GM19463 (cell line): ENCODE data around the gene SLC44A3.

Source experiments
- ATAC-seq: cut with Tn5 transposase; IDR thresholded peaks from one replicate; pipeline ENCODE4 v1.9.1; 2021; ENCODE audit warnings: mild to moderate bottlenecking, moderate library complexity; ENCODE audit not compliant: unreplicated experiment

SLC44A3 gene

DNA sequence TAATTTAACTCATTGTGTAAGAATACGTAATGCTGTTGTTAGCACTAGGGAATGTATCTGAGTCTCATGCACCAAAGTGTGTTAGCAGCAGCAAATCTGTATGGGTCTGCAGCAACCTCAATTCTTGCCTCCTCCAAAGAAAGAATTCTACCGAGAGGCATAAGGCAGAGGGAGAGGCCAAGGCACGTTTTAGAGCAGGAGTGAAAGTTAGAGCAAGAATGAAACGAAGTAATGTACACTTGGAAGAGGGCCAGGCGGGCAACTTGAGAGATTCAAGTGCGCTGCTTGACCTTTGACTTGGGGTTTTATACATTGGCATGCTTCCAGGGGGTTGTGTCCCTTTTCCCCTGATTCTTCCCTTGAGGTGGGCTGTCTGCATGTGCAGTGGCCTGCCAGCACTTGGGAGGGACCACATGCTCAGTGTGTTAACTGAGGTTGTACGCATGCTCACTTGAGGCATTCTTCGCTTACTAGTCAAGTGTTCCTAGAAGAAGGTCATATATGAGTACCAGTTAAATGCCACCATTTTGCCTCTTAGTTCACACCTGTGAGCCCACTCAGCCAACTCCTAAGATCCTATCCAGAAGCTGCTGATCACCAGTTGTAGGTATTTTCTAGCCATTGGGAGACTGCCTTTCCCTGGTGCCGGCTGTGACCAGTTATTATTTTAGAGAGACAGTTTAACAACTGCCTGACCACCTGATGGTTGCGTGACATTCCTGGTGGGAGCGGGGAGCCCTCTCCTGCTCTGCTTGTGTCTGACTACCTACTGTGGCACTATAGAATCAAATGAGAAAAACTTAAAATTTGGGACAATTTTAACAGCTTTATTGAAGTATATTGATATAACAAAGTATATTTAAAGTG is 109.4 kb downstream of the SLC44A3 start:
- no peak for ATAC-seq

DNA sequence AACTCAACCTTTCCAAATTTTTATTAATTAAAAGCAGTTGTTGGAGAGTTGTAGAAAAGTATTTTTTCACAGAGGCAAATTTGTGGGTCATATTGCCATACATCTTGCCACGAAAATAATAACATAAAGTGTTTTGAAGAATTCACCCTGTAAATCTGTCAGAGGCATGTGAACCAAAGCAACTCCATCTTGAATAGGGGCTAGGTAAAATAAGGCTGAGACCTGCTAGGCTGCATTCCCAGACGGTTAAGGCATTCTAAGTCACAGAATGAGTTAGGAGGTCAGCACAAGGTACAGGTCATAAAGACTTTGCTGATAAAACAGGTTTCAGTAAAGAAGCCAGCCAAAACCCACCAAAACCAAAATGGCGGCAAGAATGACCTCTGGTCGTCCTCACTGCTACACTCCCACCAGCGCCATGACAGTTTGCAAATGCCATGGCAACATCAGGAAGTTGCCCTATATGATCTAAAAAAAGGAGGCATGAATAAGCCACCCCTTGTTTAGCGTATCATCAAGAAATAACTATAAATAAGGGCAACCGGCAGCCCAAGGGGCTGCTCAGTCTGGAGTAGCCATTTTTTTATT is 111.2 kb downstream of the SLC44A3 start:
- ATAC-seq, result no peak

DNA sequence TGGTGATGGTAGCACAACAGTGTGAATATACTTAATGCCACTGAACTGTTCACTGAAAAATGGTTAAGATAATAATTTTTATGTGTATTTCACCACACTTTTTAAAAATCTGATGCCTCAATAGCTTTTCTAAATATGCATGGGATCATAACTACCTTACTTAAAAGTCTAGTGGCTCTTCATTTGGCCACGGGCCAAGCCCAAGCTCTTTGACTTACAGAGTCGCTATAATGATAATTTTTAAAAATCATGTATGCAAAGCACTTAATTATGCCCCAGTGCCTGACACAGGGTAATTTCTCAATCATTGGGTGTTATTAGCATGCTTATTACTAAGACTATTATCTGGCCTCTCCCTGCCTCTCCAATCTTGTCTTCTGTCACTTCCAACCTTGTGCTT is 114.4 kb downstream of the SLC44A3 start:
- no peak for ATAC-seq

DNA sequence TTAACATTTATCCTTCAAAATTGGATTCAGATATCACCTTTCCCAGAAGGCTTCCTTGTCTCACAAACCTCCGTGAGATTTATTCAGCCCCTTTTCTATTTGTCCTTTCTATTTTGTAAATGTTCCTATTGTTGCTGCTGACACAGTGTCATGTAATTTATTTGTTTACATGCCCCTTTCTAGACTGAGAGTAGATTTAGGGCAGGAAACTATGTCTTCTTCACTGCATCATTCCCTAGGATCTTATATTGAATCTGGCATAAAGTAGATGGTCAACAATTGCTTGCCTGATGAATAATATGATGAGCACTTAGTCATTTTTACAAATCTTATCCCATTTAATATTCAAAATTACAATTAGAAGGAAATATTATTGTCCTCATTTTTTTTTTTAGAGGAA is 114.9 kb downstream of the SLC44A3 start:
- no peak for ATAC-seq

DNA sequence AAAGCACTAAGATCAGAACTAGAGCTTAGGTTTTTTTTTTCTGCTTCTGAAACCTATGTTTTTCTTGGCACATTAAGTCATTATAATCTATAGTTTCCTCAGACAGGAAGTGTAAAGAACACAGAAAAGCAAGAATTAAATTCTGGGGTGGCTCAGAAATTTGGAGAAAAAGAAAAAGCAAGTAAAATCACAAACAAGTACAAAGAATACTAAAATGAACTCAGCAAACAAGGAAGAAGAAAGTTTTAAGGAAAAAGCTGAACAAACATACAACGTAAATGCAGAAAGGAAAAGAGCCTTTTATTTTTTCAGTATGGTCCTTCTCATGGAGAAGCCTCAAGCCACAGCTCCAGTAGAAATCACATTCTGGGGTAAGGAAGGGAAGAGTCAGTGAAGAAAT is 115.3 kb downstream of the SLC44A3 start:
- ATAC-seq, result no peak

DNA sequence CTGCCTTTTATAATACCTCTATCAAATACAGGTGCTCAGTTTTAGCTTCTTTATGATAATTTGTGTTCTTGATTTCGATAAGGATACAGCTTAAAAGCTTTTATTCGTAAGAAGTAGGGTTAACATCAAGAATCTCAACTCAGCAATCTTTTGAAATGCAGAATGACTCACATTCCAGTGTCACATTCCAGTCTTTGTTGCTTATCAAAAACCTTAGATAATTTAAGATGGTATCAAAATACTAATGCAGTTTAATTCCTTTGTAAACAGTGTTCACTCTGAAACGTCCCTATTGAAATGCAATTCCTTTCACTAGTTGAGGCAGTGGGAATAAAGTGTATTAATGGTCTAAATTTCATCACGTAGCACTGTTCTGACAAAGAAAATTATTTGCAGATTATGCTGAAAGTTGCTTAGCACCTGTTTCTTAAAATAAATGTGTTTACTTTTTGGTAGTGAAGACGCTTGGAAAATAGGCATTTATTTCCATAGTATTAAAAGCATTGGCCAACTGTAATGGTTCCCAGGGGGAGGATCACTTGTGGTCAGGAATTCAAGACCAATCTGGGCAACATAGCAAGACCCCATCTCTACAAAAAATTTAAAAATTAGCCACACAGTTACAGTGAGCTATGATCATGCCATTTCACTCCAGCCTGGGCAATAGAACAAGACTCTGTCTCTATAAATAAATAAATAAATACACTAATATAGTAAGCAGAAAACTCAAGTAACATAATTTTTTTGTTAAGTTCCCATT is 116.9 kb downstream of the SLC44A3 start:
- ATAC-seq, result no peak

DNA sequence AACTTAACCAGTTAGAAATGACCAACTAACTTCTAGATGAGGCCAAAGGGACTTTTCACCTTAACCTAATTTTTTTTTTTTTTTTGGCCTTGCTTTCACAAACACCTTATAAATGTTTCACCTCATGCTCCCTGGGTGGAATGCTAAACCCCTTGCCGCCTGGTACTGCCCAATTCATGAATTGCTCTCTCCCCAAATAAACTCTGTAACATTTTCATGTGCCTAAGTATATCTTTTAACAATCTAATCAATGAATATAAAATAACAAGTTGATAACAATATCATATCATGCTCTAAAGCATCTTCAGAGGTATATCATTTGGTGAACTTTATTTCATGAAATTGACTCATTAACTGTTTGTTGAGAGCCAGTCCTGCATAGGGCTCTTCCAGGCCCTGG is 117.7 kb downstream of the SLC44A3 start:
- ATAC-seq, result no peak

DNA sequence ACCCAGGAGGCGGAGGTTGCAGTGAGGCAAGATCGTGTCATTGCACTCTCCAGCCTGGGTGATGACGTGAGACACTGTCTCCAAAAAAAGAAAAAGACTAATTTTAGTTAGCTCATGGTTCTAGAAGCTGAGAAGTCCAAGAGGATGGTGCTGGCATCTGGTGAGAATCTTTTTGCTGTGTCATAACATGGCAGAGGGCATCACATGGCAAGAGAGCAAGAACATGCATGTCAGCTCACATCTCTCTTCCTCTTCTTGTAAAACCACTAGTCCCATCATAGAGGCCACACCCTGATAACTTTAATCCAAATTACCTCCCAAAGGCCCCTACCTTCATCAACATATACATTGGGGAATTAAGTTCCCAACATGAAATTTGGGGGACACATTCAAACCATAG is 120.6 kb downstream of the SLC44A3 start:
- ATAC-seq, result no peak

DNA sequence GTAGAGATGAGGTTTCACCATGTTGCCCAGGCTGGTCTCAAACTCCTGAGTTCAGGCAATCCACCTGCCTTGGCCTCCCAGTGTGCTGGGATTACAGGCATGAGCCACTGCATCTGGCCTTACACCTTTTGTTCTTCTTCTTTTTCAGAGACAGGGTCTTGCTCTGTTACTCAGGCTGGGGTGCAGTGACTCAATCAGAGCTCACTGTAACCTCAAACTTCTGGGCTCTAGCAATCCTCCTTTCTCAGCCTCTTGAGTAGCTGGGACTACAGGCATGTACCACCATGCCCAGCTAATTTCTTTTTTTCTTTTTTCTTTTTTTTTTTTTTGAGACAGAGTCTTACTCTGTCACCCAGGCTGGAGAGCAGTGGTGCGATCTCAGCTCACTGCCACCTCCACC is 121.3 kb downstream of the SLC44A3 start:
- ATAC-seq, result peak; percentile 16

DNA sequence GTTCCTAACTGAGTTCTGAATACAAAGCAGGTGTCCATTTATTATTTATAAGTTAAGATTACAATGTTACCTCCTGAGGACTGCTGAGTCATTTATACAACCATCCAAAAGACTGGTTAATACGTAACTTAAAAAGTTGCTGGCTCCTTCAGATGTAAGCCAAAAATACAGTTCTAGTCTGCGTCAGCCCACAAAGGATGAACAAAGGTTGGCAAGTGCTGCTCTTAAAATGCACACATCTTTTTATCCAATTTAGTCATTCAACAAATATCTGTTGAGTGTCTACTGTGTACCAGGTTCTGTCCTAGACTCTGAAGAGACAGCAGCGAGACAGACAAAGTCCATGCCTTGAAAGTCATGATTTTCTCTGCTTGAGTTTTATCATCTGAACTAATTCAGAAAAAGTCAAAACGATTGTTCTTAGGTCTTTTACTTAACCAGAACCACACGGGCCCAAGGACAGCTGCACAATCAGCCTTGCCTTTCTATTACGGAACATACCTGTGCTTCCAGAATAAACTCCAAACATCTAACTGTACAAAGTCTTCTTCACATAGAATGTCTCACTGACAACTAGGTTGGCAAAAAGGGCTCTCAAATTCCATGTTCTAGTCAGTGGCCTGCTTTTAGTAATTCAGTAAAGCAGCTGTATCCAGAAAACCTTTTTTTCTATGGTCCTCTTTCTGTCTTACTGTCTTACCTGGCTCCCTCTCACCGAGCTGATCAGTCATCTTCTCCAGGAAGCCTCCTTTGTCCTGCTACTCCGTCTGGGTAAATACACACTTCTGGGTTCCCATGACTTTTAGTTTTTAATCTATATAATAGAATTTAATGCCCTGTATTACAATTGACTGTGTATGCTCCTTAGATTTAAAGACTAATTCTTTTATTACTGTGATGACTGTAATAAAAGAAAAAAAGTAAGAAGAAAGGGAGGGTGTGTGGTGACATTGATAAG is 122.3 kb downstream of the SLC44A3 start:
- ATAC-seq, result peak; percentile 80
